ENCODE measurements around the gene CACNG3.
"Not testable (repeated sequence)": the region's sequence is repeated elsewhere in the genome, so short reads cannot be mapped to it uniquely, and the experiment has no call there.

The CACNG3 gene

DNA sequence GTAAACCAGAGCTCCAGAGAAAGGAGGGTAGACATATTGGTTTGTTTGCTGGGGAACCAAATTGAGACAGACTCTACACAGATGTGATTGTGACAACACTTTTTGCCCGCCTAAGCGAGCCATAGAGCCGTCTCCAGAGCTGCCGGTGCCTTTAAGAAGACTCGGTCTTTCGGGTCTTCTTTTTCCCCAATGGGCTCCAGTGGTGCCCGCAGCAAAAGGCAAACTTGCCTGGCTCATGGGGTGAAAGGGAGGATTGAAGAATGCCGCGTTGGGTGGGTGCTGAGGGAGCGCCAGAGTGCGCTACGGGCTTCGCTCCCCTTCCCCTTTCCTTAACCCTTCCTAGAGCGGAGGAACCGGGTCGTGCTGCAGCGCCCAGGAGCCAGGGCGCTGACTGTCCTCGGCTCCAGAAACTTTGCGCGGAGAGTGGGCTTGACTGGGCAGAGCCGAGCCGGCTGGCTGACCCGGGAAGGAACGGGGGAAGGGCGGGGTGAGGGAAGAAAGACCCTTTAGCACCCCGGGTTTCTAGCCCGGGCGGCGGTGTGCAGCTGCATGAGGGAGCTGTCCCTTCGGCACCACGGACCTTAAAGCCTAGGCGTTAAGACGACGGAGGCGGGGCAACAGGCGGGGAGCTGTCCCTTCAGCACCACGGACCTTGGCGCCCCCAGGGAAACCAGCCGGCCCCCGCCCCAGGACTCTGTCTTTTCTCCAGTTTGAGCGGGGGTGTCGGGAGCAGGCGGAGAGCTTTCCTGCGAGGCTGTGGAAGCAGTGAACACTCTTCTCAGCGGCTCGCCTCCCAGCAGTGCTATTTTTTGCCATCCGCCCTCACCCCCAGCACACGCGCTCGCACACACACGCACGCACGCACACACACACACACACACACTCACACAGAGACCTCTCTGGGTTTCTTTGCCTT is at the start of gene CACNG3:
Gene CACNG3, plus strand, starts transcription at position 880 of the 916 bp plus-strand sequence. CDS start 420 bp downstream, outside the sequence.
- no peak for DNase-seq

DNA sequence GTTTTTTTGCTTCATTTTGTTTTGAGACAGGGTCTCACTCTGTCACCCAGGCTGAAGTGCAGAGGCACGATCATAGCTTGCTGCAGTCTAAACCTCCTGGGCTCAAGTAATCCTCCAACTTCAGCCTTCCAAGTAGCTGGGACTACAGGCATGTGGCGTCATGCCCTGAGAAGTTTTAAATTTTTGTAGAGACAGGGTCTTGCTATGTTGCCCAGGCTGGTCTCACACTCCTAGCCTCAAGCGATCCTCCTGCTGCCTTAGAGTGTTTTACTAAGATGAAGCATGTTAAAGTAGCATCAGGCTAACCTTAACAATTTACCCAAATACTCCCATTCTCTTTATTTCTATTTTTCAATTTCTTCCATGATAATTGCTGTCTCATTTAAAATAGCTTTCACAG is 49.2 kb upstream of the CACNG3 start:
- no peak for DNase-seq

DNA sequence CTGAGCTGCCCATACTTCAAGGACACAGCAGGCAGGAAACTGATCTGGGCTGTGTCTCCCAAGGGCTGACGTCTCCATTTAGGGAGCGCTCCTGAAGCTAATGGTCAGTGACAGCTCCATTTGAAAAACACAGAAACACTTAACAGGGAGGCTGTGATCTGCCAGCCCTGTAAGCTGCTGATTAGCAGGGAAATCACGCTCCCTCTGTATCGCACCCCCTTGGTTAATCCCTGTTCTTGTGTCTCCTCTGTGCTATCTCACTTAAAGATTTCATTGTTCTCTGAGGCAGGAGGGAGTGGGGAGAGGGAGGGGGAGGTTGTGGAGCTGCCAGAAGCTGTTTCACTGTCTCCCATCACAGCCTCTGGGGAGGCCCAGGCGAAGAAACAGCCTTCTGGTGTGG is 47.4 kb upstream of the CACNG3 start:
- no peak for DNase-seq

DNA sequence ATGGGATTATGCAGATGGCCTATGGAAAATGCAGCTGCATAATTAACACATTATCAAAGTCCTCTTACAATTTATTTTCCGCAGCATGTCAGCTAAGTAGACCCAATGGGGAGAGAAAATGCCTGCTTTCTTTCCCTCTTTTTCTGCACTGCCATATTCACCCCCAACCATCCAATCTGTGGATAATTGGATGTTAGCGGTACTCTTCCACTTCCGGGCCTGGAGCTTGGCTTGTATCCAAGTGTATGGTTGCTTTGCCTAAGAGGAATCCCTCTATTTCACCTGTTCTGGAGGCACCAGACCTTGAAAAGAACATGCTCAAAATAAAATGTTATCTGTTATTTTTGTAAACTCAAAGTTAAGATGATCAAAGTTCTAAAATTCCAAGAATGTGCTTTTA is 41.1 kb upstream of the CACNG3 start:
- DNase-seq = no peak

DNA sequence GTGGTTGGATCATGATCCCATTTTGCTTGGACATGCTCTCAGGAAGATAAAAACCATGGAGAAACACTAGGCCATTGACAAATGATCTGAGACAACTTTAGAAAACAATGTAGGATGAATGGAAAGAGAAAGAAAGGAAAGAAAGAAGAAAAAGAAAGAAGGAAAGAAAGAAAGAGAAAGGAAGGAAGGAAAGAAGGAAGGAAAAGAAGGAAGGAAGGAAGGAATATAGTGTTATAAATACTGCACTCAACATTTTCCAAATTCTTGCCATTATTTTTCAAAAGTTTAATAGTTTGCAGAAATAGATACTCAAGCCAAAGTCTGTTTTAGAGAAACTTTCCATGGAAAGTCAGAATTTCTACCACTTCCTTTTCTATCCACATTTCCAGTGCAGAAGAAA is 39.2 kb upstream of the CACNG3 start:
- no peak for DNase-seq

DNA sequence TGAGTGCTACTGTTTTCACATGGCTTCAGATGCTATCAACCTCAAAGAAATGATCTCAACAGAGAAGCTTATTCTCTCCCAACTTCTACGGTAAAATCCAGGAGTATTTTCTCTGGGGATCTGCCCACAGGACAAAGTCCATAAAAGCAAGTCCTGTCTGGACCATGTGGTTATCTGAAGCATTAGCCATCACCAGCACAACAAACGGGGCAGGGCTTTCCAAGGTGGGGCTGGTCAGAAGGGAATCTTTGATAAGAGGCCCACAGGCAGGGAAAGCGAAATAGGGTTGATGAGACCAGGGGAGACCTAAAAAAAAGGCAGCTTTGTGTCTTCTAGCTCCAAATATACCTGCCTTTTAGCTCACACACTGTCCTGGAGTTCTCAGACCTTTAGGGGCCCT is 38.7 kb upstream of the CACNG3 start:
- DNase-seq = no peak

DNA sequence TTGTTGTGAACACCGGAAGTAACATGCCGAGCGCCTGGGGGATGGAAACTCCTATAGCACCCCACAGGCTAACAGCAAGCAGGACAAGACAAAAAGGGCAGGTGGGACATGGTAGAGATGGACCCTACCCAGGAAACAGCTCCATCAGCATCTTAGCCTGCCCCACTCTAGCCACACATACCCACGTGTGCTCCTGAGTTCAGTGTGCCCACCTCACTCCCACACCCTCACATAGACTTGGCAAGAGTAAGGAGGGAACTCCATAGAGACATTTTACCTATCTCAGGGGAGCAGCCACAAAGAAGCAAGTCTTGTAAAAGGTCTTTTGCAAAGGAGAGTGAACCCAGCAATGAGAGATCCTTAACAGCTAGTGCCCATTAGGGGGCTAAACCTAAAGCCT is 37.8 kb upstream of the CACNG3 start:
- DNase-seq = no peak

DNA sequence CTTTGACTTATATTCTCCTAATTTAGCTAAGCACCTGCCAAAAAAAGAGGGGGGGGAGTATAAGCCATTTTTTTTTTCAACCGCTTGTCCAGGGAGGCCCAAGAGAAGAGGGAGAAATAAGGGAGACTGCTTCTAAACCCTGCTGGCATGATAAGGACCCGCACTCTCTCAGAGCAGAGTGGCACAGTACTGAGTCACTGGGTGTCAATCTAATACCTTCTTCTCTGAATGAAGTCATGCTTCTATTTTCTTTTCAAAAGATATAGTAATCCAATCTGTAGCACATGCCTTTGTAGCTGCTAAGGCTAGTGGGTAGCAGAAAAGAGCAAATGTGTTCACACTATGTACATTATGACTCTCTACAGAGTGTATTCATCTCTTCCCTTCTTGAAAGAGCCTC is 34.9 kb upstream of the CACNG3 start:
- no peak for DNase-seq

DNA sequence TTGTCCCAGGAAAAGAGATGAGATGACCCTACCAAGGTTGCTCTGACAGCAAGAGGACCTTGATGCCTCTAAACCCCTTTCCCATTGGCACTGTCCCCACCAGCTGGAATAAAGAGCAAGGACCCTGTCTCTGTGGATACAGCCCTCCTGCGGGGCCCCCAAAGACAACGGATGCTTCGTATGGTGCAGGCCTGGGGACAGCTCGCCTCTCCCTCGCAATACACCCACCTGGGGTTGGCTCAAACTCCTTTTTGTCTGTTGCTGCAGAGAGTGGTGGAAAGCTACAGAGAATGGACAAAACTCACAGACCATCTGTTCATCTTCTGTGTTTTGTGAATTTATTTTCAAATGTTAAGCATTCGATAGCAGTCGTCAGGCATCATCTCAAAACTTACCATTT is 27.6 kb upstream of the CACNG3 start:
- DNase-seq = no peak

DNA sequence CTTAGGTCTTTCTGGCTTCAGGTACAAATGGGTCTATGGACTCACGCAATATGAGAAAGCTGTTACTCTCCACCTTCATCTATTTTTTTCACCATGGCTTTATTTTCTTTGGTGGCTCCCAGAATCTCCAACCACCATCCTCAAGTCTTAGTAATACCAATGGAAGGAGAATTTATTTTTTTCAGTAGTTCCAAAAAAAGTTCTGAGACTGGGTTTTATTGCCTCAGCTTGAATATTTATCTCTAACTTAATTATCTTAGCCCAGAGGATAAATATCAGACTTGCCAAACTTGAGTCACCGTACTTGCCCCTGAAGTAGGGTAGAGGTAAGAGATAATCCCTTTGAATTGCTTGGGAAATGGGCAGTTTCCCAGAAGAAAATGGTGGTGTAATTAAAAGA is 23.2 kb upstream of the CACNG3 start:
- no peak for DNase-seq

DNA sequence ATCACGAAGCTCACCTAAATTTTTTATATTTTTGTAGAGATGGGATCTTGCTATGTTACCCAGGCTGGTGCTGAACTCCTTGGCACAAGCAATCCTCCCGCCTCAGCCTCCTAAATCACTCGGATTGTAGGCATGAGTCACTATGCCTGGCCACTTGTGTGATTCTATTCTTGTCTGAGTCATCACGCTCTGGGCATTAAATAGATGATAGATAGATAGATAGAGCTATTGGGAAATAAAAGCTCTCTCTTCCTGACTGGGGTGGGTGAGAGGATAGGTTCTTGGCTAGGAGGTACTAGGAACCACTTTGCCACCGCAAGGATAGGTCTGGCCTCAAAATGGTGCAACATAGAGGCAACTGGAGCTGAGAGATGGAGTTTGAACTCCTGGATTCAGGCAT is 21.4 kb upstream of the CACNG3 start:
- no peak for DNase-seq

DNA sequence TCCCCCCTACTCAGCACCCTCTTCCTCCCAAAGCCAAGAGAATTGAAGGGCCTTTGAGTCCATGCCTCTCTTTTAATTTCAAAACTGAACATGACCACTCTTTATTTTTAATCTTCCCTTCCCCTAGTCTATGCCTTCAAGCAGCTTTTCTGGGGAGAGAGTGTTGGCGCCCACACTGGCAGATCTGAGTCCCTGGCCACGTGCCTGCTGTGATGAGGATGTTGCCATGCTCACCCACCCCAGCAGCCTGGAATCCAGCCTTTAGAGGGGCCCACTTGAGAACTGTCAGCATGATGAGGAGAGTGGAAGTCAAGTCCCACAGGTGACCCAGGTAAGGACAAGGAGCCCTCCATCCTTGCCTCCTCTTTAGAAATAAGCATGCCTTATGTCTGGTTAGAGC is 20.3 kb upstream of the CACNG3 start:
- DNase-seq = no peak

DNA sequence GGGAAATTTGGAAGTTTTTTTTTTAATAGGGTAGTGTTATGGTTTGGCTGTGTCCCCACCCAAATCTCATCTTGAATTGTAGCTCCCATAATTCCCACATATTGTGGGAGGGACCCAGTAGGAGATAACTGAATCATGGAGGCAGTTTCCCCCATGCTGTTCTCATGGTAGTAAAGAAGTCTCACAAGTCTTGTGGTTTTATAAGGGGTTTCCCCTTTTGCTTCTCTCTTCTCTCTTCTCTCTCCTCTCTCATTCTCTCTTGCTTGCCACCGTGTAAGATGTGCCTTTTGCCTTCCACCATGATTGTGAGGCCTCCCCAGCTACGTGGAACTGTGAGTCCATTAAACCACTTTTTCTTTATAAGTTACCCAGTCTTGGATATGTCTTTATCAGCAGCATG is 17.3 kb upstream of the CACNG3 start:
- DNase-seq = not testable (repeated sequence)

DNA sequence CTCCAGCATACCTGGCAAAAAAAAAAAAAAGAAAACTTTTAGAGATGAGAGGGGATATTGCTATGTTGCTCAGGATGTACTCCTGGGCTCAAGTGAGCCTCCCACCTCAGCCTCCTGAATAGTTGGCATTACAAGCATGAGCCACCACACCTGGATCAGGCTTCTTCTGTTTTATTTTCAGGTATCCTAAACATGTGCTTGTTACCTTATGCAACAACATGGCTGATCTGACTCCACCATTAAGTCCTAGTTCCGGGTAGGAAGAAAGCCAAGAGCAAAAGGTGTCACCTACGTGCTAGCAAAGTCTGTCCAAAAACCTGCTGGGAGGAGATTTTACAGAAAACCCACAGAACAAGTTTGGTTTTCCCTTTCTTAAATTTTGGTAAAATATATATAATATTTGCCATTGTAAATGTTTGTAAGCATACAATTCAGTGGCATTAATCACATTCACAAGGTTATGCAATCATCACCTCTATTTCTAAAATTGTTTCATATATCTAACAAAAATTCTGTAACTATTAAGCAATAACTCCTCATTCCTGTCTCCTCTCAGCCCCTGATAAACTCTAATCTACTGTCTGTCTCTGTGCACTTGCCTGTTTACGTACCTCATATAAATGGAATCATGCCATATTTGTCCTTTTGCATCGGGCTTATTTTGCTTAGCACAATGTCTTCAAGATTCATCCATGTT is 9.1 kb upstream of the CACNG3 start:
- DNase-seq = no peak

DNA sequence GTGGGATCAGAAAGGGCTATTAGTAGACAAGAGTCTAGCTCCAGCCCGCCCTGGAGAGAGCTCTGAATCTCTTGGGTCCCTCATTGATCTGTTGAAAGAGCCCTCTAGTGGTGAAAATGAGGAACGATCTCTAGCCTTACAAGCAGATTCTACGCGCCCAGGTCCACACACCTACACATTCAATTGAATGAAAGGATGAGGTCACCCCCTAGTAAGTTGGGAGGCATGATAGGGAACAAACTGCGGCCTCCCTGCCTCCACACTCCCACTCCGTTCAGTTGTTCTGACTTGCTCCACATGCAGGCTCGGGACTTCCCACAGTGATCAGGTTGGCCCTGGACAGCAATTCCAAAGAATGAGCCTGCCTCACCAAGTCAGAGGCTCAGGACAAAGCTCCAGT is 2.9 kb upstream of the CACNG3 start:
- peak; percentile 21 for DNase-seq

DNA sequence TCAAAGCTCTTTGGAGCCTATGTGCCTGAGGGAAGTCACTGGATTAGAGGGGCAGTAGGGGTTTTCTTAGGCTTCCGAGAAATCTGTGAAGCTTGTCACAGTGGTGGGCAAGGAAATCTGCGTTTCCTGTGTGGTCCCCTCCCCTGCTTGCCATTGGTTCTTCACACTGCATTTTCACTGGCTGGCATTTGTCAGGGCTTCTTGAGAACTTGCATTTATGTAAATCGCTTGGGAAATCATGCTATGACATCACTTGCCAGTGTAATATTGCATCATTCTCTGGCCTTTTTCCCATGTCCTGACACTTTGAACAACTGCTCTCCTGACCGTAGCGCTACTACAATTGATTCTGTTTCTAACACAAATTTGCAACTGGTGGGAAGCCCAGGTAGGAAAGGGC is 1.8 kb downstream of the CACNG3 start:
- DNase-seq = no peak

DNA sequence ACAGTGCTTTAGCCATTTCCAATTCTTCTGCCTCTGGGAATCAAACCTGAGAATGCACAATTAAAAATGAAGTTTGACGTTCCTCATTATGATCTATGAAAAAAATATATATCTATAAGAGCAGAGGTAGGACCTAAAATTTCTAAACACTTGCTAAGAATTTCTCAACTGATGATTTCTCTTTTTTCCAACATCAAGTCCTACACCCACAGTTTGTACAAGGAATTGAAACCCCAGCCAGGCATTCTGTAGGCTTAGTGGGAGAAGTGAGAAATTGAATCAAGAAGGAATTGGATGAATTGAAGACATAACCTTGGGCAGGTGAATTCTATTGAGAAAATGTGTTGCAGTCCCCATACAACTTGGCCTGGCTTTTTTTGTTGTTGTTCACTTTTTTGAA is 2.7 kb downstream of the CACNG3 start:
- DNase-seq = no peak

DNA sequence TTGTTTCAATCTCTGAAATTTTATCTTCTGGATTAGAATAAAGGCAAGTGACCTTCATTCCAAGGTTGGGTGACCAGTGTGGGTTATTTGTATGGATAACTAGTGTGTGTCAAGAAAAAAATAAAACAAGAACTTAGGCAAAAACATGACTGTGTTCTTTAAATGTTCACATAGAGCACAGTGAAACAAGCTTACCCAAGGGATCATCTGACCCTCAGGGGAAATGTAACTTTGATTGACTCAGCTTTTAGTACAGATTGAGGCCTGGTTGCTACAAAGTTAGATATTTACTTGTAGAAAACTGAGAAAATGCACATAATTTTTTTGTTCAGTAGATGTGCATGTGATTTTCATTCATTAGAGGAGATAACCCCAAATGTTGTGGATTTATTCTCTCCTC is 6.7 kb downstream of the CACNG3 start:
- DNase-seq = no peak

DNA sequence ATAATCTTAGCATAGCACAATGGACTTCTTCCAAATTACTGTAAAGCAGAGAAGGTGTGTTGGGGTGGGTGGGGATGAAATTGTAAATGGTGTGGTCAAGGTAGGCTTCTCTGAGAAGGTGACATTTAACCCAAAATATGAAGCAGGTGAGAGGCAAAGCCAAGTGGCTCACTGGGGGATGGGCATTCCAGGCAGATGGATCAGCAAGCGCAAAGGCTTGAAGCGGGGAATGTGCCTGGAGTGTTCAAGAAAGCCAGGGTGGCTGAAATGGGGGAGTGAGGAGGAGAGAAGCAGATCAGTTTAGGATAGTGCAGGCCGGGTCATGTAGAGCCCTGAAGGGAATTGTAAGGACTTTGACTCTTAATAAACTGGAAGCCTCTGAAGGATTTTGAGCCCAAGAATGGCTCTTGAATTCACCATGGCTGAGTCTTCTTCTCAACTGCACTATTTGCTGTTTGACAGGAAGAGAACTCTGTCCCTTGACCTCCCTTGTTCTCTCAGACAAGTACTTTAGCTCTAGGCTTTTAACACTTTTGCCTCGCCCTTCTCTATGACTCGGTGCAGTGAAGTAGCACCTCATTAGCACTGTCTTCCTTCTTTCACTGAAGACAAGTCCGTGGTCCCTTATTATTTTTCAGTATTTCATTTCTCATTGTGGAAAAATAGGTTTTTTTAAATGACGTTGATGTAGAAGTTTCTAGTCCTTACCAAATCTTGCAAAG is 14.7 kb downstream of the CACNG3 start:
- no peak for DNase-seq

DNA sequence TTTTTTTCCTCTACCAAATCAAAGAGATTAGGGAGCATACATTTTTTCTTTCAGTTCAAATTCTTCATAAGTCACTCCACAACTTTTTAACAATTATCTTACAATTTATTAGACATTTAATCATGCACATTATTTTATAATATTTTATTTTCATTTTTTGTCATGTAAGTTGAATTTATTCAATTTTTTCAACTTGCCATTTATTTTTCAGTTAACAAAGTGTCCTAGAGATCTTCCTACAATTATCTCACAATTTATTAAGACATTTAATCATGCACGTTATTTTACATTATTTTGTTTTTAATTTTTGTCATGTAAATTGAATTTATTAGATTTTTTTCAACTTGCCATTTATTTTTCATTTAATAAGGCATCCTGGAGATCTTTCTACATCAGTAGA is 16.2 kb downstream of the CACNG3 start:
- DNase-seq = no peak

DNA sequence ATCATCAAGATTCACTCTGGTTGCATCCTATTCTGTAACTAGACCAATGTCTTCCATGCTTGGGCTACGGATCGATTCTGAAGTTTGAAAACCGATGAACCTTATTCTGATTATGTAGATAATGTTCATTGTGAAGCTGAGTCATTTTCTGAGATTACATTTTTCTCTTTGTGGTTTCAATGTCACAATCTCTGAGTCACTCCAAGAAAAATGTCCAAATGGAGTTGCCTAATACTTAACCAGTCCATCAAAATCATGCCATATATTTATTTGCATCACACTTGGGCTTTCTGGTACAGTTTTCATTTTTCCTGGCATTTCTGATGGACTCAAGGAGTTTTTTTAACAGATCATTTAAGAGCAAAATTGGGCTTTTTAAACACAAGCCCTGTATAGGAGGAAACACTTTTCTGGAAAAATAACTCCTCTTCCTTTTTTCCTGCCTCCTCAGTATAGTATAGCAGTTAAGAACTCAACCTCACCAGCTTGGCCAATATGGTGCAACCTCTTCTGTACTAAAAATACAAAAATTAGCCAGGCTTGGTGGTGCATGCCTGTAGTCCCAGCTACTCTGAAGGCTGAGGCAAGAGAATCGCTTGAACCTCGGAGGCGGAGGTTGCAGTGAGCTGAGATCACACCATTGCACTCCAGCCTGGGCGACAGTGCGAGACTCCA is 17.5 kb downstream of the CACNG3 start:
- DNase-seq = no peak

DNA sequence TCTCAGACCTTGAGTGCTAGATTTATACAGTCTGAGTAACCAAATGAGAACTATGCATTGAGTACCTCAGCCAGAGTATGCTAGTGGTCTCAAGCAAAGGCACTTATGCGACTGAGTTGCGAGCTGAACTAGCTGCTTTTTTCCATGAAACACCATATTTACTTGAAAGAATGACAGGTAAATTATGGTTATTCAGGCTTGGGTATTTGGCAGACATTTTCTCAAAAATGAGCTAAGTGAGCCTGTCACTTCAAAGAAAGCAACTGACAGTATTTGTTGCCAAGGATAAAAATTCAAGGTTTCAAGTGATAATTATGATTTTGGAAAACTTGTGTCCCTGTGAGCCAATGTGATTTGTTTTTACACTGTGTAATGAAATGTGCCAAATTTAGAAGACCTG is 19.3 kb downstream of the CACNG3 start:
- DNase-seq = no peak

DNA sequence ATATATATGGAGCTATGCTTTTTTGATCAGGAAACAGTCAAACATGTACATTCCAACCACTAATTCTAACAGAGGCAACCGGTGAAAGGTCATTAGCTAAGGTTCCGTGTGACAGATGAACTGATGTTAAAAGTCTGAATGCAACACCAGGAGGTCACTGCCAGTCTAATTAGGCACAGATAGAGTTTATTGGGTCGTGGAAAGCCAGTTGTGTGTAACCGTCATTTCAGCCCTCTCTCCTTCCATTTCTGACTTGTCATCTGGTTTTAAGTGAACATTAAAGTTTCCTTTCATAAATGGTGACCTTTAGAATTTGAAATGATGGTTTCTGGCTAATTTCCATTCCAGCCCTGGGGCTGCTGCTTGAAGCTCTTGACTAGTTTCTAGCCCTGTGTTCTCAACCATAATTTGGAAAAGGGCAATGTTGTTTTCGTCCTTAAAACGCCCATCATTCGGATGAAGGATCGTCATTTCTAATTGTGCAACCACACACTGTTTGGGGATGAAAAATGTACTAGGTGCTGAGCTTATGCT is 23.9 kb downstream of the CACNG3 start:
- no peak for DNase-seq

All from NCI-H748 treated with DMSO at 0.1 percent for 48 hours (cell line).